Cardiac muscle cell (in vitro differentiated cells and primary cell): ENCODE data around the gene ADAM11. TPM values are rescaled to one million over a fixed set of nuclear protein-coding genes. Genes with fewer than 3 reads are reported as not detected.
A peak's percentile ranks its signal among the peaks of the same experiment; 100 is the strongest.

ENCODE experiments used
- DNase-seq, 2 donors: peaks; one replicate each; pipeline versions ENCODE4 v3.0.0 to v3.0.0-alpha.2; 2010 to 2017; ENCODE audit warnings: low read depth in 1 of 2, low spot score in 1 of 2
- H3K27ac ChIP-seq: fragments of 200-600 bp; sonication (generic); 2 replicates; pipeline ENCODE4 v1.5.1; 2016
- H3K27me3 ChIP-seq: fragments of 200-600 bp; sonication (generic); 2 replicates; pipeline ENCODE4 v1.6.0; 2016; ENCODE audit warnings: control low read depth
- H3K36me3 ChIP-seq: fragments of 200-600 bp; sonication (generic); 2 replicates; pipeline ENCODE4 v1.5.1; 2016; ENCODE audit warnings: control low read depth
- H3K4me1 ChIP-seq: fragments of 200-600 bp; sonication (generic); 2 replicates; pipeline ENCODE4 v1.8.1; 2017; ENCODE audit warnings: low read depth, mild to moderate bottlenecking, mixed run types
- H3K4me3 ChIP-seq: fragments of 200-600 bp; sonication (generic); 2 replicates; pipeline ENCODE4 v1.5.1; 2016; ENCODE audit warnings: mild to moderate bottlenecking
- H3K9me3 ChIP-seq: fragments of 200-600 bp; sonication (generic); 2 replicates; pipeline ENCODE4 v1.5.1; 2017; ENCODE audit warnings: low read depth, mild to moderate bottlenecking, control low read depth
- polyA plus RNA-seq: library from polyadenylated mRNA; unstranded; fragments of >200 nt; fragmentation: Nextera tagmentation; extraction: Ambion mirVana; gene quantifications from 2 replicates; pipeline ENCODE4 v1.2.1, GENCODE V29; 2016
- total RNA-seq: library from RNA; depleted of rRNA; stranded (reverse); fragments of >200 nt; gene quantifications from 2 replicates; pipeline ENCODE4 v1.2.3, GENCODE V29; 2016
- TF ChIP-seq, protein P1 (sequence below): IDR thresholded peaks from 2 replicates; pipeline ENCODE4 v1.5.1; 2012; ENCODE audit warnings: low read depth, mild to moderate bottlenecking, low read length

ADAM11 gene
- total and polyA plus RNA-seq, 2 experiments from 2014 or later, result 22.3 to 116 TPM

DNA sequence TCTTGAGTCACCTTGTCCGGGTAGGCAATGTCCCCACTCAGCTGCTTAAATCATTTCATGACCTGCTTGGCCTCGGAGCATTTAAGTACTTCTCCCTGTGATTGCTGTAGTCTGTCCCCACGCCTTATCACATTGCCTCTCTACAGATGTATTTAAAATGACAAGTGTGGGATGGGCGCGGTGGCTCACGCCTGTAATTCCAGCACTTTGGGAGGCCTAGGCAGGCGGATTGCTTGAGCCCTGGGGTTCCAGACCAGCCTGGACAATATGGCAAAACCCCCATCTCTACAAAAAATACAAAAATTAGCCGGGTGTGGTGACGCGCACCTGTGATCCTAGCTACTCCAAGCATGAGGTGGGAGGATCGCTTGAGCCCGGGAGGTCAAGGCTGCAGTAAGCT is 72.6 kb downstream of the ADAM11 start:
- H3K27me3 ChIP-seq, result no peaks in the 10 kb centered on the region
- no peaks in the 10 kb centered on the region for H3K36me3 ChIP-seq
- no peaks in the 10 kb centered on the region for H3K9me3 ChIP-seq
- peak in 1 of 2 donors; percentile 42 for DNase-seq
- H3K4me3 ChIP-seq, result no peak overlapping the region
- no peak overlapping the region for H3K27ac ChIP-seq
- TF ChIP-seq, protein P1, sequence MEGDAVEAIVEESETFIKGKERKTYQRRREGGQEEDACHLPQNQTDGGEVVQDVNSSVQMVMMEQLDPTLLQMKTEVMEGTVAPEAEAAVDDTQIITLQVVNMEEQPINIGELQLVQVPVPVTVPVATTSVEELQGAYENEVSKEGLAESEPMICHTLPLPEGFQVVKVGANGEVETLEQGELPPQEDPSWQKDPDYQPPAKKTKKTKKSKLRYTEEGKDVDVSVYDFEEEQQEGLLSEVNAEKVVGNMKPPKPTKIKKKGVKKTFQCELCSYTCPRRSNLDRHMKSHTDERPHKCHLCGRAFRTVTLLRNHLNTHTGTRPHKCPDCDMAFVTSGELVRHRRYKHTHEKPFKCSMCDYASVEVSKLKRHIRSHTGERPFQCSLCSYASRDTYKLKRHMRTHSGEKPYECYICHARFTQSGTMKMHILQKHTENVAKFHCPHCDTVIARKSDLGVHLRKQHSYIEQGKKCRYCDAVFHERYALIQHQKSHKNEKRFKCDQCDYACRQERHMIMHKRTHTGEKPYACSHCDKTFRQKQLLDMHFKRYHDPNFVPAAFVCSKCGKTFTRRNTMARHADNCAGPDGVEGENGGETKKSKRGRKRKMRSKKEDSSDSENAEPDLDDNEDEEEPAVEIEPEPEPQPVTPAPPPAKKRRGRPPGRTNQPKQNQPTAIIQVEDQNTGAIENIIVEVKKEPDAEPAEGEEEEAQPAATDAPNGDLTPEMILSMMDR, result no peak
- peaks cover 16% of the 10 kb centered on the region for H3K4me1 ChIP-seq

Other genes with a start within 250 kb of the ADAM11 start
- gene FZD2, start 201.5 kb upstream of the ADAM11 start, total RNA-seq, result 47.1 and 47.4 TPM in 2 replicates
- gene FZD2, start 201.5 kb upstream of the ADAM11 start, polyA plus RNA-seq, result 51.5 and 63.4 TPM in 2 replicates
- 0.21 and 0.46 TPM in 2 replicates for gene MEIOC, start 102.5 kb upstream of the ADAM11 start, total RNA-seq
- 1.1 and 2.3 TPM in 2 replicates for gene MEIOC, start 102.5 kb upstream of the ADAM11 start, polyA plus RNA-seq
- 31.0 and 33.4 TPM in 2 replicates for gene CCDC43, start 69.2 kb upstream of the ADAM11 start, total RNA-seq
- 27.7 and 39.2 TPM in 2 replicates for gene CCDC43, start 69.2 kb upstream of the ADAM11 start, polyA plus RNA-seq
- gene DBF4B, start 50.3 kb upstream of the ADAM11 start, total RNA-seq, result 12.2 and 26.8 TPM in 2 replicates
- gene DBF4B, start 50.3 kb upstream of the ADAM11 start, polyA plus RNA-seq, result 15.3 and 23.2 TPM in 2 replicates
- gene GJC1, start 71.3 kb downstream of the ADAM11 start, total RNA-seq, result 25.8 and 37.3 TPM in 2 replicates
- 14.8 and 27.0 TPM in 2 replicates for gene GJC1, start 71.3 kb downstream of the ADAM11 start, polyA plus RNA-seq
- gene HIGD1B, start 88.9 kb downstream of the ADAM11 start, total RNA-seq, result not detected in 2 replicates
- 0.55 TPM in 1 of 2 replicates, not detected in the other for gene HIGD1B, start 88.9 kb downstream of the ADAM11 start, polyA plus RNA-seq
- 101 and 151 TPM in 2 replicates for gene EFTUD2, start 140.5 kb downstream of the ADAM11 start, total RNA-seq
- gene EFTUD2, start 140.5 kb downstream of the ADAM11 start, polyA plus RNA-seq, result 105 and 141 TPM in 2 replicates
- 3.5 and 11.0 TPM in 2 replicates for gene GFAP, start 156.5 kb downstream of the ADAM11 start, total RNA-seq
- gene GFAP, start 156.5 kb downstream of the ADAM11 start, polyA plus RNA-seq, result 4.0 and 7.0 TPM in 2 replicates
- gene KIF18B, start 188.8 kb downstream of the ADAM11 start, total RNA-seq, result 4.2 and 21.1 TPM in 2 replicates
- 4.1 and 22.2 TPM in 2 replicates for gene KIF18B, start 188.8 kb downstream of the ADAM11 start, polyA plus RNA-seq
- gene C1QL1, start 209.3 kb downstream of the ADAM11 start, total RNA-seq, result 24.6 and 25.2 TPM in 2 replicates
- gene C1QL1, start 209.3 kb downstream of the ADAM11 start, polyA plus RNA-seq, result 38.6 and 44.0 TPM in 2 replicates